NCI-H1417 treated with DMSO at 0.1 percent for 48 hours (cell line): ENCODE data around the gene PLIN4.
"Not testable (repeated sequence)": the region's sequence is repeated elsewhere in the genome, so short reads cannot be mapped to it uniquely, and the experiment has no call there.

Experiments
- DNase-seq: peaks from one replicate; lab custom pipeline; 2025; lab: John Stamatoyannopoulos, UW

Gene PLIN4

DNA sequence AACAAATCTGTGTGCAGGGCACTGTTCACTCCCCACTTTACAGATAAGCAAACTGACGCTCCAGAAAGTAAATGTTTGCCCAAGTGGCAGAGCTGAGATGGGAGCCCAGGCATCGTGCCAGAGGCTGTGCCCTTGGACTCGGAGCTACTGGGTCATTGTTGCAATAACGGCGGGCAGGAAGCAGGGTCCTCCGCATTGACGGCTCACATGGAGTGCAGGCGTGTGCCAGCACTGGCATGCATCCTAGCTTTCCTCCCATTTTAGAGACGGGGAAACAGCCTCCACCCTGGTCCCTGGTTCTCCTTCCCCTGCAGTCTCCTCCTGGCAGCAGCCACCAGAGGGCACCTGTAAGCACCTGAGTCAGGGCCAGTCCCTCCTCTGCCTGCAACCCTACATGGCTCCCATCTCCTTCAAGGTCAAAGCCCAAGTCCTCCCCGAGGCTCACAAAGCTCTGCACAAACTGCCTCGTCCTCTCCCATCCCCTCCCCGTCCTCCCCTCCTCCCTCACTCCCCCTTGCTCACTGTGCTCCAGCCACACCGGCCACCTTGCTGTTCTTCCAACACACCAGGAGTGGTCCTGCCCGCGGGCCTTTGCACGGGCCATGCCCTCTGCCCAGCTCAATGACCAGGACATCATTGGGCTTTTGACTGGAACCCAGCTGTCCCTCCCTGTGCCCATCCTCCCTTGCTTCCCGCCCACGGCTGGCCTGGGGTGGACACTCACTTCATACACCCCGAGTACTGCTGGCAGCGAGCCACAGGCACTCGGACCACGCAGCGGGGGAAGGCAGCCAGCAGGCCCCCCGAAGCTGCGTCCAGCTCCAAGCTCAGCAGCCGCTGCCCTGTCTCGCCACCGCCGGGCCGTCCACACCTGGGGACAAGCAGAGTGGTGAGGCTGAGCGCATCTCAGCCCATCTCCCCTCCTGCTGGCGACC, 29.3 kb upstream of the PLIN4 start:
- no peak for DNase-seq

DNA sequence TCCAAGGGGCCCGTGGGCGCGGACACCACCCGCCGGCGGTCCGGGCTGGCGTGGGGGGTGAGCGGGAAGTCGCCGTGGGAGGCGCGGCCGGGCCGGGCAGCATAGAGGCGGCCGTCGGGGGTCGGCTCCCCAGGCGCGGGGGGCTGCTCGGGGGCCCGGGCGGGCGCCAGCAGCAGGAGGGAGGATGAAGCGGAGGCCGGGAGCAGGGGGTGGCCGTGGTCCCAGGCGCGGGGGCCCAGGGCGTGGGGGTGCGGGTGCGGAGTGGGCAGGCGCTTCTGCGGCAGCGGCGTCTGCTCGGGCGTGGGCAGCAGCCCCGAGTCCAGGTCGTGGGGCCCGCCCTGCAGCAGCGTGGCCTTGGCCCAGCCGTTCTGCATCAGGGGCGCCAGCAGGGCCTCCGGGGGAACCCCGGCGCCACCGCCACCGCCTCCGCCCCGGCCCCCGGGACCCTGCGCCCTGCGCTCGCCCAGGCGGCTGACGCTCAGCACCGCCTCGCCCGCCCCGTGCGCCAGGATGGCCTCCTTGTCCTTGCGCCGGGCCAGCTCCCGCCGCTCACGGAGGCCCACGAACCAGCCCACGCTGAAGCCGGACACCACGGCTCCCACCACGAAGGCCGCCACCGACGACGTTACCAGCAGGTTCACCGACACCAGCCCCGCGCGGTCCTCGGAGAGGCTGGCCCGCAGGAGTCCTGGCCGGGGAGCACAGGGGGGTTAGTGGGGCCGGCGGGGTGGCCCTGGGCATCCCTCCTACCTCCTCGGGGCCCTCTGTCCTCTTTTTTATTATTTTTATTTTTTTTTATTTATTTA, 25.8 kb upstream of the PLIN4 start:
- DNase-seq, result no peak

DNA sequence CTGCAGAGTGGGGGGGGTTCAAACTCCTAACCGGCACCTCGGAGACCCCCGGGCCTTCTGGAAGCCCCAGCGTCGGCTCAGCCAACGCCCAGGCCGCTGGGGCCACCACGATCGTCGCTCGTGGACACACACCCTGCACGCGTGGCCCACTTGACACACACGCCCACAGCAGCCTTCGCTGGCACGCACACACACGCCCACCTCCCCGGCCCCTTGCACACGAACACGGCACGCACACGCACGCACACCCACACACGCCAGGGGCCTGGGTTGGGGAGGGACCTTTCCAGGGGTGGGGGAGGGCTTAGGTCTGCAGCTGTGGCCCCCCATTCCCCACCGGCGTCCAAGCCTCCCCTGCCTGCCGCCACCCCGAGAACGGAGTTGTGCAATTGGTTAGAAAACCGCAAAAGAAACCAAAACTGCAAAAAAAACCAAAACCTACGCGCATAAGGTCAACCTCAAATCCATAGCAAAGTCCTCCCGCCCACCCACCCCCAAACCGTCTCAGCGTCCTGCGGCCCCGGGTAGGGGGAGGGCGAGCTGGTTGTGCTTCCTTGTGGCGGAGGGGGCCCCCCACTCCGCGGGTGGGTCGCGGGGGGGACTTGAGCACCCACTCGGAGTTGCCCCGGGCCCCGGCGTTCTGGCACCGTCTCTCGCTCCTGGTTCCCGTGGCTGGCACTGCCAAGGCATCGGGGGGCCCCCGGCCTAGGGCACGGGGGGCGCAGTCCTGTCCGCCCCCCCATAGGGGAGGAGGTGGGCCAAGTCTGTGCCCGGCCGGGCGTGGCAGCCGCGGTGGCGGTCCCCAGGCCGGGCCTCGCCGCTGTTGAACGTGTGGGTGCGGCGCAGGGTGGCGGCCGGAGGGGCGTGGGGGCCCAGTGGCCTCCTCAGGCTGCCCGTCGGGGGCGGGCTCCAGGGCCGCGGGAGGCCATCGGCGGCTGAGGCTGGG, 24.9 kb upstream of the PLIN4 start:
- DNase-seq, result no peak

DNA sequence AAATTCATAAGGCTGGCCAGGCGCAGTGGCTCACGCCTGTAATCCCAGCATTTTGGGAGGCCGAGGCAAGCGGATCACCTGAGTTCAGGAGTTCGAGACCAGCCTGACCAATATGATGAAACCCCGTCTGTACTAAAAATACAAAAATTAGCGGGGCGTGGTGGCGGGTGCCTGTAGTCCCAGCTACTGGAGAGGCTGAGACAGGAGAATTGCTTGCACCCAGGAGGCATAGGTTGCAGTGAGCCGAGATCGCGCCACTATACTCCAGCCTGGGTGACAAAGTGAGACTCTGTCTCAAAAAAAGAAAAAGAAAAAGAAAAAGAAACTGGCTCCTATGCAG, 23.5 kb upstream of the PLIN4 start:
- DNase-seq, result not testable (repeated sequence)

DNA sequence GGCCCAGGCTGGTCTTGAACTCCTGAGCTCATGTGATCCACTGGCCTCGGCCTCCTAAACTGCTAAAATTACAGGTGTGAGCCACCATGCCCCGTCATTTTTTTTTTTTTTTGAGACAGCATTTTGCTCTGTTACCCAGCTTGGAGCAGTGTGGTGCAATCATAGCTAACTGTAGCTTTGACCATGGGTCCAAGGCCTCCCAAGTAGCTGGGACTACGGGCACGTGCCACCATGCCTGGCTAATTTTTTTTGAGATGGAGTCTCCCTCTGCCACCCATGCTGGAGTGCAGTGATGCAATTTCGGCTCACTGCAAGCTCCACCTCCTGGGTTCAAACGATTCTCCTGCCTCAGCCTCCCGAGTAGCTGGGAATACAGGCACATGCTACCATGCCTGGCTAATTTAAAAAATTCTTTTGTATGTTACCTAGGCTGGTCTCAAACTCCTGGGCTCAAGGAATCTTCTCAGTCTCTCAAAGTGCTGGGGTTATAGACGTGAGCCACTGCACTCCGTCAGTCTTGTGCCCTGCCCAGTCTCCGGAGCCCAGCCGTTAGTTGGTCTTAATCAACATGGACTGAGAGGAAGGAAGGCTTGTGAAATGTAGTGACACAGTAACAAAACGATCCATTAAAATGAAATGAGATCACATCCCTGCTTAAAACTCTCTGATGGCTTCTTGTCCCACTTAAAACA, 23.0 kb upstream of the PLIN4 start:
- DNase-seq, result no peak

DNA sequence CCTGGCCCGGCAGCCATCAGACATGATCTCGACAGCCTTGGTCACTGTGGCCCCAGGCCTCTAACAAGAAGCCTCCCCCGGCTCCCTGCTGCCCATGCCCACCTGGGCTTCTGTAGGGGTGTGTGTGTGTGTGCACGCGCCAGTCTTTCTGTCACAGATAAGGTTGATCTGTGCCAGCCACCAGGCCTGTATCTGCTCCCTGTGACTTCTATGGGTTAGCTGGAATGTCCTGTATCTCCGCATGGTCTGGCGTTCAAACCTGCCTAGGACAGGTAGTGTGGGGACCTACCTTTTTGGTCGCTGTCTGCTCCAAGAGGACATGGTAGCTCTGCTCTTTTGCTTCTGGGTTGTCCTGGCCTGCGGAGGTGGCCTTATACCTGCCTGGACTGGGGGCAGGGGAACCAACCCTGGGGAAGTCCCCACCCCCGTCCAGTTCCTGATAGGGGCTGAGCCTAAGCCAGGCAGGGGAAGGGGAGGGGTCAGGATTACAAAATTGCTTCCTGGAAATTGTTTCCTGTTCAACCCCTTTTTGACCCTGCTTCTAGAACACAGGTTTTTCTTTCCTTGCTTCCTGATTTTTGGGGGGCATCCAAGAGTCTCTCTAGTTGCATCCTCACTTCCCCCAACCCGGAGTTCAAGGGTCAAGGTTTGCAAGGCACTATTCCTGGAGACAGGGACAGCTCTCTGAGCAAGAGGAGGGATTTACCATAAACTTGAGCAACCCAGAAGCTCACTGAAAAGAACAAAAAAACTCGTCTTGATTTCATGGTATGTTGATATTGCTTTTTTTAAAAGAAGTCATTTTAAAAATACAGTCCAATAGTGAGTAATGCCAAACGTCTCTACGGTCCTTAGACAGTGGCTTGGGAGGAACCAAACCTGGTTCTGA, 21.7 kb upstream of the PLIN4 start, which contains the start of gene LRG1:
LRG1 (minus strand) TSS at position 344 of the 889 bp plus-strand sequence; CDS start at position 321, 23 bp downstream.
- no peak for DNase-seq

DNA sequence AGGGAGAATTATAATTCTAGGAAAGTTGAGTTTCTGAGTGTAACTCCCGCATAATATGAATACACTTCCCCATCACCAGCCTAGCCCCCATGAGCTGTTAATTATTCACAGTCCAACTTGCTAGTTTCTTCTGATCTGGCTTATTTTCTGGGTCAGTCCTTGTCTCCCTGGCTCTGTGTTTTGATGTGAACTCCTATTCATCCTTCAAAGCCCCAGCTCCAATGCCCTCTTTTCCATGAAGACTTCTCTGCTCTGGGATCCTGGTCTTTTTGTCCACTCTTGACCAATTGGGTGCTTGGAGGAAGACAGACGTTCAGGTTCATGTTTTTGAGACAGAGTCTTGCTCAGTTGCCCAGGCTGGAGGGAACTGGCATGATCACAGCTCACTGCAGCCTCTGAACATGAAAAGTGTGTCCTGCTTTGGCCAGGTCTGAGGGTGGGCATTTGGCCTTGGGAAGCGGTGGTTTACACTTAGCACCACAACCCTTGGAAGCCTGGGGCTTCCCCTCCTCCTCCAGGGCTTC, 20.9 kb upstream of the PLIN4 start:
- no peak for DNase-seq

DNA sequence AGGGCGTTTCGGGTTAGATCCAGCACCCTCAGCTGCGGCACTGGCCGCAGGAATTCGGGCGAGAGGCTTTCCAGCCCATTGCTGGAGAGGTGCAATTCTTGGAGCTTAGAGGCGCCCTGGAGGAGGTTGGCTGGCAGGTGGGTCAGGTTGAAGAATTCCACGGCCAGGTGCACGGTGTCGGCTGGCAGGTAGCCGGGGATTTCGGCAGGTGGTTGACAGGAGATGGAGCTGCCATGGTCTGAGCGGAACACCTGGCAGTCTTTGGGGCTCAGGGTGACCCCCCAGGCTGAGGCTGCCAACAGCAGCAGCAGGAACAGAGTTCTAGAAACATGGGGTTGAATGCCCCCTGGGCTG, 20.3 kb upstream of the PLIN4 start:
- no peak for DNase-seq

DNA sequence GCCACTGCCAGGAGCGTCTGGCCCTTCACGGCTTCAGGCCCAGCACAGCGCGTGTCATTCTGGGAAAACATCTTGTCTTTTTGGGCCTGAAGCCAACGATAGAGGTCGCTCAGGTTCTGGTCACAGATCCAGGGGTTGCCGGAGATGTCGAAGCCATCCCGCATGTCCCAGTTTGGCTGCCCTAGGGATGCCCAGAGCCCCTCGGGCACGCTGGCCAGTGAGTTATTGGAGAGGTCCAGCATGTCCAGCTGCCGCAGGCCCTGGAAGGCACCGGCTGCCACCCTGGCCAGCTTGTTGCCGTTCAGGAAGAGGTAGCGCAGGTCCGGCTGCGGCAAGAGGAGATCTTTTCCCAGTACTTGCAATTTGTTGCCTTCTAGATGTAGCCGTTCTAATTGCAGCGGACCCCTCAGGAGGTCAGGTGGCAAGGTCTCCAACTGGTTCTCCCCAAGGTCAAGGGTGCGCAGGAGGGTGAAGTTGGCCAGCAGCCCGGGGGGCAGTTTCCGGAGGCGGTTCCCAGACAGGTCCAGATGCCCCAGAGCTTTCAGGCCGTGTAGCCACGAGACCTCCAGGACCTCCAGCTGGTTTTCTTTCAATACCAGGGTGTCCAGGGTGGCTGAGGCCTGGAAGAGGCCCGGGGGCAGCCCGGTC, 19.8 kb upstream of the PLIN4 start:
- no peak for DNase-seq

DNA sequence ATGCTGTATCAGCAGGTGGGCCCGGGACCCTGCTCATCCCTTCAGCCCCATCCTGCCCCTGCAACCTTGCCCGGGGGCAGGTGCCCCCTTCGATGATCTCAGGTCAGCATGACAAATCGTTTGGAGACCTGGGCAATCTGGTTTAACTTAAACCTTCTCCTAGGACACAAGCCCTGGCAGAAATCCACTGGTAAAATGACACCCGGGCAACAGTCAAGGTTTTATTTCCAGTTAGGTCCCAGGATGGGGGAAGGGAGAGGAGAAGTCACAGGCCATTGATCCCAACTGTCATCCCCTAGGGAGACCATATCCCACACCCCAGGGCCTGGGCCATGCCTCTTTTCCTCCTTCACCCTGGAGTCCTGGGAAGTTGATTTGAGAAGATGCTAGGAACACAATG, 18.5 kb upstream of the PLIN4 start:
- DNase-seq, result no peak

DNA sequence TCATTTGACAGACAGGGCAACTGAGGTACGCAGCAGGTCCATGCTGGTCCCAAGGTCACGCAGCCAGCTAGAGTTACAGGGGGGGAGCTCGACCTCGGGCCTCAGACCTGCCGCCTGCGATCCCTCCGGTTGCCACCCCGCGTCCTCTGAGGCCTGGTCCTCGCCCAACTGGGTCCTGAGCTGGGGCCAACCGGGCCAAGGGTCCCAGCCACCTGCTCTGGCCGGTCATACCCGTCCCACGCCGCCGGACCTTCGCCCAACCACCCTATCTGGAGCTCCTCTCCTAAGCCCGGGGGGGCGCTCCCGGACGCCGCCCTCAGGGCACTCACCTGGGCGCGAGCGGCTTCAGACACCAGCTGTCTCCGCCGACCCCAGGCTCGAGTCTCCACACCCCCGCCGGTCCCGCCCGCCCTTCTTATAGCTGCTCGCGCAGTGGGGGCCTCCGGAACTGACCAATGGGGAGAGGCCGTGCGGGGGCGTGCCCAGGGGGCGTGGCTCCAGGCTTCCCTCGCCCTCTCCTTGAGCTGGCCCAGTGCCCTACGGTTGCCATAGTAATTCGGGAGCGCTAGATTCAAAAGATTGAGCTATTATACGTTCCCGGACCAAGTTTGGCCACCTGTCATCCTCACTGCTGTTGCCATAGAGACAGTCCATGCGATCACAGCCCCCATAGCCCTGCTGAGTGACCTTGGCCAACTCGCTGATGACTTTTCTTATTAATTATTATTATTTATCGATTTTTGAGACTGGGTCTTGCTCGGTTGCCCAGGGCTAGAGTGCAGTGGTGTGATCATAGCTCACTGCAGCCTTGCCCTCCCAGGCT, 16.8 kb upstream of the PLIN4 start, which contains the start of gene PLIN5:
PLIN5 (minus strand) TSS at position 389 of the 823 bp plus-strand sequence. CDS start 1,150 bp downstream, outside the sequence.
- peak; percentile 57 for DNase-seq

DNA sequence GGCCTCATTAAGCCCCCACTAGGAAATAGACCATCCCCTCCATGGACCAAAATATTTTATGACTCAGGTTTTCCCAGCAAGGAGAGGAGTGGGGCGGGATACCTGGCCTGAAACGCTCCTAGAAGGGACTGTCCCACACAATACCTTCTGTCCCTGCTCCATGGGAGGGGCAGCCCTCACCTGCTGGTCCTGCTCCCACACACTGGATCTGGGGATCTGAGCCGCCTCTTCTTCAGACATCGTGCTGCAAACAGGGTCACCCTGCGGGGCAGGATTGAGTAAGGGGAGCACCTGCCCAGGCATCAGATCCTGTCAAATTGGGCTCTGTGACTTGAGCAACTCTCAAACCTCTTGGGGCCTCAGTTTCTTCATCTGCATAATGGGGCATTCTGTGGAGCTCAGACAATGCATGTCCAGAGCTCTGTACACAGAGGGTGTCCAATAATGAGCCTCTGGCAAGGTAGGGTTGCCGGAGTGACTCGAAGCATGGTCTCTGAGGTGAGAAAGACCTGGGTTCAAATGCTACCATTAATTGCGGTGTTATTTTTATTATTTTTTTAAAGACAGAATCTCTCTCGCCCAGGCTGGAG, 15.6 kb upstream of the PLIN4 start:
- no peak for DNase-seq

DNA sequence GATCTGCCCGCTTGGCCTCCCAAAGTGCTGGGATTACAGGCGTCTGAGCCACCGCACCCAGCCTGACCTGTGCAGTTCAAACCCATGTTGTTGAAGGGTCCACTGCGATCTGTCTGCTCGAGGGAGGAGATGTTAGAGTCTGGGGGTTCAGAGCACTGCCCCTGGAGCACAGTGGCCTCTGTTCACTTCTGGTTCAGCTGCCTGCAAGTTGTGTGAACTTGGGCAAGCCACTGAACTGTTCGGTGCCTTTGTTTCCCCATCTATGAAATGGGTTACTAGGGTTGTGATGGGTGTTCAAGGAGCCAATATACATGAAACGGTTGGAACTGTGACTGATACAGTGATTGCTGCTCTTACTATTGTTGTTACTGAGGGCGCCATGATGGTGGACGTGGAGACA, 15.0 kb upstream of the PLIN4 start:
- DNase-seq, result no peak

DNA sequence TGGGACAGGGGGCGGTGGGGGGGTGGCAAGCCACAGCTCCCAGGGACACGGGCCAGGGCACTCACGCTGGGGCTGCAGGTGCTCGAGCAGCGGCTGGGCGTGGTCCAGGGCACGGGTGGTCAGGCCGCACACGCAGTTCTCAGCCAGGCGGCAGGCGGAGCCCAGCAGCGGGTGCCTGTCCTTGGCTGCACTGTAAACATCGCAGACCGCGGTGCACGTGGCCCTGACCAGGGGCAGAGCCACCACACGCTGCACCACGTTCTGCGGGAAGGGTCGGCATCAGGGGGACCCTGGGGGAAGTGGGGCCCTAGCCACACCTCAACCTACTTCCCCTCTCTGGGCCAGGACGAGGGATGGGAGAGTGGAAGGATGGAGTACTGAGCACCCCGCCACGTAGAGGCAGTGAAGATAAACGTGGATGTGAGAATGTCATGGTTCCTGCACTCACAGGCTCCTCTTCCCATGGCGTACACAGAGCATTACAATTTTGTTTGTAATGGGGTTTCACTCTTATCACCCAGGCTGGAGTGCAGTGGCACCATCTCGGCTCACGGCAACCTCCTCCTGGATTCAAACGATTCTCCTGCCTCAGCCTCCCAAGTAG, 13.4 kb upstream of the PLIN4 start:
- DNase-seq, result no peak

DNA sequence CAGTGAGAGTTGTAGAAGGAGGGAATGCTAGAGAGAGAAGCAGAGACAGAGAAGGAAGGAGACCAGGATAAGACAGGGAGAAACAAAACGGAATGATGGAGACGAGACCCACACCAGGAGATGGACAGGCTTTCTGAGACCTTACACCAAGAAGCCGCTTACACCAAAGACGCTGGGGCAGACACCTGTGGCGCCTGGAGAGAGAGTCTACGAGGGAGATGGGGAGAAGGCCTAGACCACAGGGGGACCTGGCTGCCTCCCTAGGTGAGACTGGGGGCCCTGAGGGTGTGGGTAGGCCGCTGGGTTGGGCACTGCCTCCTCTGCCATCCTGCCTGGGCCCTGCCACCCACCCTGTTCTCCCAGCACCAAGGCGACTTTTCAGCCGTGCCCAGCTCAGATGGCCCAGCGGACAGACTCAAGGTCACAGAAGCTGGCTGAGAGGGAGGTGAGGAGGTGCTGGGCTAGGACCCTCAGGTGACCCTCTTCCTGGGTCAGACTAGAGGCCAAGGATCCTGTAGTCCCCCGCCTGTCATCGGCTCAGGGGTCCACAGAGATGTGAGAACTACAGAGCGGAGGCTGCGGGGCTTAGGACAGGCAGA, 11.7 kb upstream of the PLIN4 start:
- DNase-seq, result no peak

DNA sequence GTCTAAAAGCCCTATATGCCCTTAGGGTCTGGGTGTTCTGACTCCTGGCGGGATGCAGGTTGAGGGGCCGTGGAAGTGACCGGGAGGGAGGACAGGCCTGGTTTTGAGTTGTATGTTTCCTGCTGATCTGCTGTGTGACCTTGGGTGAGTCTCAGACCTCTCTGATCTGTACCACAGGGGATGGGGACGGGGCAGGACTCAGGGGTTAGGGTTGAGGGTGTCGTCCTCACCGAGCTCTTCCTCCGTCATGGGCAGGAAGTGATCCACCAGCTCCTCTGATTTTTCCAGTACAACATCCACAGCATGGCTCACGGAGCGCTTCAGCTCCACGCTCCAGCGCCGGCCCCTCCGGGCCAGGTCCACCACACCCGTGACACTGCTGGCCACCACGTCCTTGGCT, 10.6 kb upstream of the PLIN4 start:
- no peak for DNase-seq

DNA sequence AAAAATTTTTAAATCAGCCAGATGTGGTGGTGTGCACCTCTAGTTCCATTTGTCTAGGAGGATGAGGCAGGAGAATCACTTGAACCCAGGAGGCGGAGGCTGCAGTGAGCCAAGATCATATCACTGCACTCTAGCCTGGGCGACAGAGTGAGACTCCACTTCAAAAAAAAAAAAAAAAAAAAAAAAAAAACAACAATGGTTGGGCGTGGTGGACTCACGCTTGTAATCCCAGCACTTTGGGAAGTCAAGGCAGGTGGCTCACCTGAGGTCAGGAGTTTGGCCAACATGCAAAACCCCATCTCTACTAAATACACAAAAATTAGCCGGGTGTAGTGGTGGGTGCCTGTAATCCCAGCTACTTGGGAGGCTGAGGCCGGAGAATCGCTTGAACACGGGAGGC, 9.1 kb upstream of the PLIN4 start:
- not testable (repeated sequence) for DNase-seq
